ENCODE results near the gene SMARCA4.

GRCh38 chr19:11035441-11036377 is 74.9 kb downstream of the SMARCA4 start:
- TF ChIP-seq POLR2A (IDR thresholded peaks at IDR 0.05; ENCODE audit: low read depth, low read length) (peak; percentile 47), POLR2AphosphoS5 (IDR thresholded peaks at IDR 0.05; ENCODE audit: low read depth, low read length) (no peak)
